PFSK-1 (cell line): Measurements from ENCODE around the gene HIPK1.

ENCODE experiments used
- FOXP2 ChIP-seq: optimal IDR thresholded peaks from 2 replicates; pipeline ENCODE3; 2011; ENCODE audit warnings: borderline replicate concordance, control low read depth, inconsistent platforms; ENCODE audit not compliant: insufficient read depth; ENCODE audit errors: extremely low read length, extremely low read depth
- POLR2AphosphoS5 ChIP-seq: IDR thresholded peaks from 2 replicates; pipeline ENCODE4 v1.6.1; 2012; ENCODE audit warnings: low read depth, mild to moderate bottlenecking, control low read depth, low read length, moderate library complexity
- SIN3A ChIP-seq: IDR thresholded peaks from 2 replicates; pipeline ENCODE4 v1.6.1; 2012; ENCODE audit warnings: mild to moderate bottlenecking, low read length, moderate library complexity, borderline replicate concordance; ENCODE audit not compliant: insufficient read depth
- TAF1 ChIP-seq: IDR thresholded peaks from 2 replicates; pipeline ENCODE4 v1.6.1; 2012; ENCODE audit warnings: low read length, control low read depth, borderline replicate concordance; ENCODE audit not compliant: insufficient read depth
- TF ChIP-seq, protein P1 (sequence below), 2 experiments: IDR thresholded peaks; 2 replicates each; pipeline versions ENCODE4 v1.6.1 to v1.8.0; 2011 to 2012; ENCODE audit warnings: low read depth in 2 of 2, low read length in 2 of 2, control low read depth in 1 of 2, inconsistent platforms in 1 of 2, mild to moderate bottlenecking in 1 of 2, moderate library complexity in 1 of 2; ENCODE audit not compliant: insufficient read depth in 1 of 2

HIPK1 gene

DNA sequence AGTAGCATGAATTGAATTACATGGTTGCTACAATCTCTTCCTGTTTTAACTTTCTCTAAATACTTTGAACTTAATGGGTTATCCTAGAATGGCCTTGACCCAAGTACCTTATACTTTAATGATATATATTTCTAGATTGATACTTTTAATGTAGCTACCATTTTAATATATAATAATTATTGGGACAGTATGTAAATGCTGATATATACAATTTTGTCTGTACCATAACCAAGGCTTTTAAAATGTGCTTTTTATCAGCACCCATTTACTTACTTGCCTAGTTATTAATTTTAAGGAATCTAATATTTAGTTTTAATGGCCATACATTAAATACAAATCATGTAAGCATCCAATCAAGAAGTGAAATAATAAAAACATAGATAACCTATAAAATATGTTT is 13.4 kb downstream of the HIPK1 start:
- TF ChIP-seq, protein P1, sequence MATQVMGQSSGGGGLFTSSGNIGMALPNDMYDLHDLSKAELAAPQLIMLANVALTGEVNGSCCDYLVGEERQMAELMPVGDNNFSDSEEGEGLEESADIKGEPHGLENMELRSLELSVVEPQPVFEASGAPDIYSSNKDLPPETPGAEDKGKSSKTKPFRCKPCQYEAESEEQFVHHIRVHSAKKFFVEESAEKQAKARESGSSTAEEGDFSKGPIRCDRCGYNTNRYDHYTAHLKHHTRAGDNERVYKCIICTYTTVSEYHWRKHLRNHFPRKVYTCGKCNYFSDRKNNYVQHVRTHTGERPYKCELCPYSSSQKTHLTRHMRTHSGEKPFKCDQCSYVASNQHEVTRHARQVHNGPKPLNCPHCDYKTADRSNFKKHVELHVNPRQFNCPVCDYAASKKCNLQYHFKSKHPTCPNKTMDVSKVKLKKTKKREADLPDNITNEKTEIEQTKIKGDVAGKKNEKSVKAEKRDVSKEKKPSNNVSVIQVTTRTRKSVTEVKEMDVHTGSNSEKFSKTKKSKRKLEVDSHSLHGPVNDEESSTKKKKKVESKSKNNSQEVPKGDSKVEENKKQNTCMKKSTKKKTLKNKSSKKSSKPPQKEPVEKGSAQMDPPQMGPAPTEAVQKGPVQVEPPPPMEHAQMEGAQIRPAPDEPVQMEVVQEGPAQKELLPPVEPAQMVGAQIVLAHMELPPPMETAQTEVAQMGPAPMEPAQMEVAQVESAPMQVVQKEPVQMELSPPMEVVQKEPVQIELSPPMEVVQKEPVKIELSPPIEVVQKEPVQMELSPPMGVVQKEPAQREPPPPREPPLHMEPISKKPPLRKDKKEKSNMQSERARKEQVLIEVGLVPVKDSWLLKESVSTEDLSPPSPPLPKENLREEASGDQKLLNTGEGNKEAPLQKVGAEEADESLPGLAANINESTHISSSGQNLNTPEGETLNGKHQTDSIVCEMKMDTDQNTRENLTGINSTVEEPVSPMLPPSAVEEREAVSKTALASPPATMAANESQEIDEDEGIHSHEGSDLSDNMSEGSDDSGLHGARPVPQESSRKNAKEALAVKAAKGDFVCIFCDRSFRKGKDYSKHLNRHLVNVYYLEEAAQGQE (IDR thresholded peaks at IDR 0.05; ENCODE audit: insufficient read depth in 1 of 2, low read depth in 2 of 2, low read length in 2 of 2), result no peak
- TF ChIP-seq SIN3A (no peak), POLR2AphosphoS5 (no peak), FOXP2 (no peak), TAF1 (no peak)

DNA sequence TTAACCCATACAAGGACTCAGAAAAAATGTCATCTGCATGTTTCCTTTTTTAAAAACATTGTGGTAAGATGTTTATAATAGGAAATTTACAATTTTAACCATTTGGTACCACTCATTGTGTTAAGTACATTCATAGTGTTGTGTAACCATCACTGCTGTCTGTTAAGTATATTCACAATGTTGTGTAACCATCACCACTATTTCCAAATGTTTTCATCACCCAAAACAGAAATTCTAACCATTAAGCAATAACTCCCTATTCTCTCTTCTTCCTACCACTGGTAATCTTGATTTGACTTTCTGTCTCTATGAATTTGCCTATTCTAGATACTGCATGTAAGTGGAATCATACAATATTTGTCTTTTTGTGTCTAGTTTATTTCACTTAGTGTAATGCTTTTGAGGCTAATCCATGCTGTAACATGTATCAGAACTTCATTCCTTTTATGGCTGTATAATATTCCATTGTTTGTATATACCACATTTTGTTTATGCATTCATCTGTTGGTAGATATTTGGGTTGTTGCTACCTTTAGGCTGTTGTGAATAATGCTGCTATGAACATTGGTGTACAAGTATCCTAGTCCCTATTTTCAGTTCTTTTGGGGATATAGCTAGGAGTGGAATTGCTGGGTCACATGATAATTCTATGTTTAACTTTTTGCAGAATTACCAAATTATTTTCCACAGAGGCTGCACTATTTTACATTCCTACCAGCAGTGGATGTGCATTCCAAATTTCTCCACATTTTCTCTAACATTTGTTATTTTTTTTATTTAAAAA is 14.1 kb downstream of the HIPK1 start:
- TF ChIP-seq FOXP2 (no peak), SIN3A (no peak)

DNA sequence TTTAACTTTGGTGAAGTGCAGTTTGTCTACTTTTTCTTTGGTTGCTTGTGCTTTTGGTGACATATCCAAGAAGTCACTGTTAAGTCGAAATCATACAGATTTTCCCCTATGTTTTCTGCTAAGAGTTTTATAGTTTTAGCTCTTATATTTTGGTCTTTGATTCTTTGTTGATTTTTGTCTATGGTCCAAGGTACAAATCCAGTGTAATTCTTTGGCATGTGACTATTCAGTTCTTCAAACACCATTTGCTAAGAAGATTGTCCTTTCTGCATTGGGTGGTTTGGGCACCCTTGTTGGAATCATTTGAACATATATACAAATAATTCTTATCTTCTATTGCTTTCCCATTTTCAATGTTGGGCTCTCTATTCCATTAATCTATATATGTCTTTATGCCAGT is 16.2 kb downstream of the HIPK1 start:
- TF ChIP-seq, protein P1 (IDR thresholded peaks at IDR 0.05; ENCODE audit: insufficient read depth in 1 of 2, low read depth in 2 of 2, low read length in 2 of 2), result no peak
- no peak for TF ChIP-seq FOXP2
- TF ChIP-seq SIN3A, result no peak
- TF ChIP-seq TAF1, result no peak
- TF ChIP-seq POLR2AphosphoS5, result no peak

DNA sequence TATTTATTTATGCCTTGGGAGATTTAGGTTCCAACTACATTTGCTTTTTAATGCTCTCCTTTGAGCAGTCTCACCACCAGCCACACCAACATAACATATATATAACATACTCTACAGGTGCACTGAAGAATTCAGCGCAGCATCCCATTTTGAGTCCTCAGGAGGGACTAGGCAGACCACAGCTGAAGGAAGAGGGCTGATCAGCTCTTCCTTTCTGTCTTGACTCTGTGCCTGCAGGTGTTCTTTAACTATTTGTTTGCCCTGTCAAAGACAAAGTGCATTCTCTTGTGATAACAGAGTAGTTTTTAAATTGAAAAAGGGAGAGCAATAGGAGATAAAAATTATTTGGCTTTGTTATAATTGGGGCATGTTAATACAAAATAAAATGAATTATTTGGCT is 17.0 kb downstream of the HIPK1 start:
- TF ChIP-seq TAF1, result no peak
- TF ChIP-seq SIN3A, result no peak

DNA sequence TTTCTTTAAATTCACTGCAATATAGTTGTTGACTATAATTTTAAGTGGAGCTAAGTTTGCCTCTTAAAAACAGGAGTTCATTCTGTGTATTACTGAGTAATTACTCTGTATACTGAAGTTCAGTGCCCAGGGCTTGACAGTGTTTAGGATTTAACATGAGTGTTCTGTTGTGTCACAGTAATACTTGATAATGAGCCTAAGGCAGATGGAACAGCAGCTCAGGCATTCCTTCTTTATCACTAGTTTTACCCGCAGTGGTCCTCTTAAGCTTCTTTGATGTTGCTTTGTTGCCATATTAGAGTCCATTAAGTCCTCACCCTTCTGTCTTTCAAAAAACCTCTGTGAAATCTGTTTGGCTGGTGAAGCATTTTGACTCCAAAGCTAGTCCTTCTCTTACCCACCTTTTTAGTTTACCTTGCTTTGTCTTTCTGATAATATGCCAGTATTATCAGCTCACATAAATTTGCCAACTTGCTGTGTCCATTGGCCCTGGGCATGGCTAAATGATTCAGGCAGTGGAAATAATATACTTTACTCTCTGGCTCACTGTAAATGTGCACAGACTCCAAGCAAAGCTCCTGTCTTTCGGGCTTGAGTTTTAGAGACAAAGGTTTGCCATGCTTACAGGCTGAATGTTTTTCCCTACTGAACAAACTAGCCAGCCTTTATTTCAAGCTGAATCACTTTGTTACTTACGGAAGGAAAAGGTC is 17.7 kb downstream of the HIPK1 start:
- TF ChIP-seq POLR2AphosphoS5 (no peak), FOXP2 (no peak), SIN3A (no peak)
- TF ChIP-seq, protein P1 (IDR thresholded peaks at IDR 0.05; ENCODE audit: insufficient read depth in 1 of 2, low read depth in 2 of 2, low read length in 2 of 2), result no peak

DNA sequence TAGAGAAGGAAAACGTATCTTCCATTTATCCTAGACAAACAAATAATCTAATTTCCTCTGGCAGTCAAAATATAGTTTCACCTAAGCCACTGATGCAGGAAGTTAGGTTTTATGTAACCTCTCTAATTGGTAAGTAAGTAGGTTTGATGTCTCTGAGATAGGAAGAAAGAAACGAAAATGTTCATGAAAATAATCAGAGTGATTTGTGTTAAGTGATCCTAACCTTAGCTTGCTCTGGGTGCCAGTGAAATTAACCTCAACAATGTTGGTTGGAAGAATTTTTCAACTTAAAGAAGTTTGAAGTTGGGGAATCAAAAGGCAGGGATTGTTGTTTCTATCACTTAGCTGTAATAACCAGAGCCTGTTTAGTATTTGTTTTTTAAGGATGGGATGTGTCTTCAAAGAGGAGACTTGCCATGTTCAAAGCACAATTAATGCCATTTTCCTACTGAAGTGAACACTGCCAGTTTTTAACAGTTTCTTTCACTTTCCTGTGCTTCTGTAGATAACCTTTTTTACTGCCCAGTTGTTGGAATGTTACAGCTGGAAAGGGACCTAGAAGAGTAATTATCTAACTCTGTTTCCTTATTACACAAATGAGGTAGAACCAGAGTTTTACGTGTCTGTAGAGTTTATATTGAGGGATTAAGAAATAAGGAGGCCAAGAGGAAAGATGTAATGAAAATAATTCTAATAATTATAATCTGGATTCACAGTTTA is 18.4 kb downstream of the HIPK1 start:
- TF ChIP-seq, protein P1 (IDR thresholded peaks at IDR 0.05; ENCODE audit: insufficient read depth in 1 of 2, low read depth in 2 of 2, low read length in 2 of 2), result no peak
- no peak for TF ChIP-seq SIN3A
- no peak for TF ChIP-seq POLR2AphosphoS5
- no peak for TF ChIP-seq TAF1
- TF ChIP-seq FOXP2, result no peak
